Activated CD8-positive, alpha-beta memory T cell treated with anti-CD3 and anti-CD28 coated beads, Interleukin-2, amount 50 U/mL, for 4 hours (primary cell): Measurements from ENCODE around the gene TBC1D21.

Source experiments
- DNase-seq: peaks from one replicate; pipeline ENCODE4 v3.0.0-alpha.2; 2020

TBC1D21 gene

GRCh38 chr15:73873456-73873855 lies at the start of gene TBC1D21:
TBC1D21 (plus strand) TSS chr15:73873564; CDS start chr15:73873710, 146 bp downstream.
- DNase-seq, result no peak

GRCh38 chr15:73826711-73827251 lies 46.6 kb upstream of the TBC1D21 start:
- DNase-seq, result no peak

GRCh38 chr15:73829523-73829922 lies 43.8 kb upstream of the TBC1D21 start:
- no peak for DNase-seq

- DNase-seq, result no peak
These were observed 40.7 kb upstream of the TBC1D21 start for GRCh38 chr15:73832657-73833056.

GRCh38 chr15:73836845-73837244 lies 36.5 kb upstream of the TBC1D21 start:
- DNase-seq, result no peak

GRCh38 chr15:73838831-73839426 lies 34.4 kb upstream of the TBC1D21 start:
- no peak for DNase-seq

GRCh38 chr15:73839699-73840377 lies 33.5 kb upstream of the TBC1D21 start:
- DNase-seq, result no peak

- no peak for DNase-seq
These were observed 32.6 kb upstream of the TBC1D21 start for GRCh38 chr15:73840771-73841170.

- no peak for DNase-seq
These were observed 31.3 kb upstream of the TBC1D21 start for GRCh38 chr15:73841756-73842725.

- DNase-seq, result no peak
These were observed 29.6 kb upstream of the TBC1D21 start for GRCh38 chr15:73843787-73844186.

GRCh38 chr15:73844356-73844755 lies 29.0 kb upstream of the TBC1D21 start:
- no peak for DNase-seq

- DNase-seq, result no peak
These were observed 27.9 kb upstream of the TBC1D21 start for GRCh38 chr15:73845507-73845906.

- DNase-seq, result no peak
These were observed 27.5 kb upstream of the TBC1D21 start for GRCh38 chr15:73845907-73846306.

- DNase-seq, result no peak
These were observed 23.7 kb upstream of the TBC1D21 start for GRCh38 chr15:73849641-73850040.

GRCh38 chr15:73850228-73850627 lies 23.1 kb upstream of the TBC1D21 start:
- no peak for DNase-seq

- DNase-seq, result peak; percentile 27
These were observed 21.7 kb upstream of the TBC1D21 start for GRCh38 chr15:73851689-73852088.

GRCh38 chr15:73852507-73852906 lies 20.9 kb upstream of the TBC1D21 start:
- DNase-seq, result no peak

- no peak for DNase-seq
These were observed 19.1 kb upstream of the TBC1D21 start for GRCh38 chr15:73854265-73854664.

GRCh38 chr15:73856458-73857192 lies 16.7 kb upstream of the TBC1D21 start:
- no peak for DNase-seq

GRCh38 chr15:73857193-73857920 lies 16.0 kb upstream of the TBC1D21 start:
- no peak for DNase-seq

GRCh38 chr15:73858062-73858461 lies 15.3 kb upstream of the TBC1D21 start:
- no peak for DNase-seq

GRCh38 chr15:73862276-73862675 lies 11.1 kb upstream of the TBC1D21 start:
- no peak for DNase-seq
